HFF-Myc (cell line): ENCODE measurements around the gene CTNNA3.

Experiments
- DNase-seq: peaks from one replicate; pipeline ENCODE4 v3.0.0-alpha.2; 2011; ENCODE audit warnings: low read depth; ENCODE audit errors: extremely low read depth
- H3K4me3 ChIP-seq: replicated peaks from 2 replicates; pipeline ENCODE4 v1.5.1; 2011; ENCODE audit warnings: low read depth, mild to moderate bottlenecking, control low read depth, low read length
- TF ChIP-seq, protein P1 (sequence below): IDR thresholded peaks from 2 replicates; pipeline ENCODE4 v1.5.1; 2012; ENCODE audit warnings: mild to moderate bottlenecking, low read depth, low read length, control low read depth; ENCODE audit errors: missing control alignments

Gene CTNNA3

DNA sequence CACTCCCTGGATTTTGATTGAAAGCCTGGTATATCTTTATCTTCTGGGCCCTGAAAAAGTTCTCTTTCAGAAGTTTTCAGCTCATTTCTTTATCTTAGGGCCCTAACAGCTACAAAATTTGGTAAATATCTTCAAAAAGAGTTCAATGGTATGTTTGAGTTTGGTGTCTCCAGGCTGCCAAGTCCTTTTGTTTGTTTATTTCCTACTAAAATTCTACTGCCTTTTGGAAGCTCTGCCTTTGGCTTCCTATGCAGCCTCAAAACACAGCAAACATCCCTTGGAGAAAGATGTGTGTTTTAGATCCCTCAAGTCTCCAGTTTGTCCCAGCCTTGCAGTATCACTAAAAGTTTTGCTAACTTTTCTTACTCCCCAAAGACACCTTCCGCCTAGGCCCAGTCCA lies 623.3 kb downstream of the CTNNA3 start:
- no peak for DNase-seq
- H3K4me3 ChIP-seq: no peak overlapping the region
- TF ChIP-seq, protein P1, sequence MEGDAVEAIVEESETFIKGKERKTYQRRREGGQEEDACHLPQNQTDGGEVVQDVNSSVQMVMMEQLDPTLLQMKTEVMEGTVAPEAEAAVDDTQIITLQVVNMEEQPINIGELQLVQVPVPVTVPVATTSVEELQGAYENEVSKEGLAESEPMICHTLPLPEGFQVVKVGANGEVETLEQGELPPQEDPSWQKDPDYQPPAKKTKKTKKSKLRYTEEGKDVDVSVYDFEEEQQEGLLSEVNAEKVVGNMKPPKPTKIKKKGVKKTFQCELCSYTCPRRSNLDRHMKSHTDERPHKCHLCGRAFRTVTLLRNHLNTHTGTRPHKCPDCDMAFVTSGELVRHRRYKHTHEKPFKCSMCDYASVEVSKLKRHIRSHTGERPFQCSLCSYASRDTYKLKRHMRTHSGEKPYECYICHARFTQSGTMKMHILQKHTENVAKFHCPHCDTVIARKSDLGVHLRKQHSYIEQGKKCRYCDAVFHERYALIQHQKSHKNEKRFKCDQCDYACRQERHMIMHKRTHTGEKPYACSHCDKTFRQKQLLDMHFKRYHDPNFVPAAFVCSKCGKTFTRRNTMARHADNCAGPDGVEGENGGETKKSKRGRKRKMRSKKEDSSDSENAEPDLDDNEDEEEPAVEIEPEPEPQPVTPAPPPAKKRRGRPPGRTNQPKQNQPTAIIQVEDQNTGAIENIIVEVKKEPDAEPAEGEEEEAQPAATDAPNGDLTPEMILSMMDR: no peak

DNA sequence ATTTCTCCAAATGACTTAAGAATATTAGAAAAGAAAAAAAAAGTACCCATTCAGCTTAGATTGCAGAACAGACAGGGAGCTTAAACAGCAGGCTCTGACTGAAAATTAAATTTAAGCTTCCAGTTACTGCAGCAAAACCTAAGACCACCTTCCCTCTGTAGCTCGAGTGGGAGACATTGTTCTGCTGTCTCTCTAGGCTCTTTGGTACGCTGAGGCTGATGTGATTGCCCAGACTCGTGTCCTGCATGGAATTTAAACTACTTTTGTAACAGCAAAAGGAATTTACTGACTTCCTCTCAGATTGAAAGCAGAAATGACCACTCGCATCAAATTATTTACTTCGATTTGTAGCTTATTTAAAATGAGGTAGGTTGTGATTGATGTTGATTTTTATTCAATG lies 645.6 kb downstream of the CTNNA3 start:
- TF ChIP-seq, protein P1: no peak
- H3K4me3 ChIP-seq: no peak overlapping the region
- no peak for DNase-seq

DNA sequence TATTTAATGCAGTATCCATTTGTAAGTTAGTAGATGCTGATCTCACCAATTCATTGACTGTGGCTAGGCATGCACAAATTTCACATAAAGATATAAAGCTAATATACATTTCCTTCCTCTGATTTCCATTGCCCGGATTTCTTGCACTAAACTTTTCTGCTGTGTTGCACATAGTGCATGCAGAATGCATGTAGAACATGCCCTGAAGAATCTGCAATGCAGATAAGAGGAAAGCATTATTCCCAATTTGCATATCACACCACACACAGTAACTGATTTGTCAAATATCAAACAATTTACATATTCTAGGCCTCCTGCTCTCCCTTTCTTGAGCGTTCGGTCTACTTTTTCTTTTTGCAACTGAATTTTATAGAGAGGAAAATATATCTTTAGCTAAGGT lies 646.0 kb downstream of the CTNNA3 start:
- TF ChIP-seq, protein P1: no peak
- DNase-seq: no peak
- H3K4me3 ChIP-seq: no peak overlapping the region

DNA sequence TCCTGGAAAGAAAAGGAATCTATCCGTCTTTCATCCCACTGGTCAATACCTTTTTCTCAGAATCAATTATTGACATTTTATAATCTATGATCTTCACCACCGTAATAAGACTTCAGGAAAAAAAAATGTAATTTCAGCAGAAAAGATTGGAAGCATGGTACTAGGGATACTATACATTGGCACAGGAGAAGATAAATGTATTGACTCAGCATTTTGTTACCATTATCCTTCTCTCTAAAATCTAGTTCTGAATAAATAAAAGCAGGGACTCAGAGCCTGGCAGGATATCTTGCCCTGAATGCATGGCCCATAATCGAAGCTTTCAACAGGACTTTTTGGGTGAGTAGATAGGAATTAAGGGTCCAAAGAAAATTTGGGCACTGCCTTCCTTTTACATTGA lies 649.5 kb downstream of the CTNNA3 start:
- TF ChIP-seq, protein P1: no peak
- DNase-seq: no peak
- no peak overlapping the region for H3K4me3 ChIP-seq

DNA sequence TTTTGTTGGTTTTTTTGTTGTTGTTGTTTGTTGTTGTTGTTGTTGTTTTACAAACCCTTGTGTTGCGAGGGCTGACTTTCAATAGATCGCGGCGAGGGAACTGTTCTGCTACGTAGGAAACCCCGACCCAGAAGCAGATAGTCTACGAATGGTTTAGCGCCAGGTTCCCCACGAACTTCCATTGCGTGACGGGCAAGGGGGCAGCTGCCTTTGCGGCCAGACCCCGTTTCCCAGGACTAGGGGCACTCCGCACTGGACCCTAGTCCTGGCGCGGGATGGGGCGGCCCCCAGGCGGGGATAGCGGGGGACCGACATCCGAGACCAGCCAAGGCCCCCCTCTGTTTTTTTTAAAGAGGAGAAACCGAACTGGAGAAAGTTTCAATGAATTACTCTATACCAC lies 650.6 kb downstream of the CTNNA3 start:
- DNase-seq: no peak
- no peak overlapping the region for H3K4me3 ChIP-seq
- TF ChIP-seq, protein P1: no peak

DNA sequence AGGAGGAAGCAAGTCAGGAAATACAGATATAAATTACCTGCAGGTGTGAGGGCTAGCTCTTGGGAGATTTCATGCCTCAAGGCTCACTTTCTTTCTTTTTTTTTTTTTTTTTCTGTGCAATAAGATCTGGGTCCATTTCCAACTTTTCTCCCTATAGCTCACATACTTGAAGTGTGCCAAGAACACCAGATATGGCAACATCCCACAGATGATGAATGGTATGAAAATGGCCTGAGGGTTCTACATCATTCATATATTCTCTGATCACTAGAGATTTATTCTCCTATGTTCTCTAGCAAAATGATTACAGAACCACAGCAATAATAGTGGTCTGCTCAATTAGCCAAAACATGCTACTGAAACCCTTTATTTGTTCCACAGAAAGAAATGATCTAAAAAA lies 653.0 kb downstream of the CTNNA3 start:
- no peak overlapping the region for H3K4me3 ChIP-seq
- no peak for DNase-seq

DNA sequence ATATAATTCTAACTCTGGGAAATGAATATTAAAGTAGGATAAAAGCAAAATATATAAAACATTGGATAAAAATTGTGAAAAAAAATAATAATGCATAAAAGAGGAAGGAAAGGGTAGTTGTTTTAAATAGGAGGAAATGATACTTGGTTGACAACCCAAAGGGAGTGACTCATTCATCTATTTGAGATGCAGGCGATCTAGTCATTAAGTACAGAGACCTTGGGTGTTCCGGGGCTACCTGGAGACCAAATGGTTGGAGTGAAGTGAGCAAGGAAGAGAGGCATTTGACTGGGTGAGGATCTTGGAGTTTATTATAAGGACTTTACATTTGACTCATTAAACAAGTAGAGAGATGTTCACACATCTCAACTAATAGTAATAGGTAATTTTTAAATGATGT lies 659.2 kb downstream of the CTNNA3 start:
- TF ChIP-seq, protein P1: no peak
- no peak overlapping the region for H3K4me3 ChIP-seq
- no peak for DNase-seq

More for the DNA sequence above, 653.0 kb downstream of the CTNNA3 start:
- TF ChIP-seq, protein P1: no peak
